ENCODE data around the gene MYO18B. TPM values are rescaled to one million over a fixed set of nuclear protein-coding genes. Genes with fewer than 3 reads are reported as not detected.
A peak's percentile ranks its signal among the peaks of the same experiment; 100 is the strongest.
"Not testable (repeated sequence)": the region's sequence is repeated elsewhere in the genome, so short reads cannot be mapped to it uniquely, and the experiment has no call there.

The MYO18B gene
- total RNA-seq, 1 experiment from 2014 or later: not detected

DNA sequence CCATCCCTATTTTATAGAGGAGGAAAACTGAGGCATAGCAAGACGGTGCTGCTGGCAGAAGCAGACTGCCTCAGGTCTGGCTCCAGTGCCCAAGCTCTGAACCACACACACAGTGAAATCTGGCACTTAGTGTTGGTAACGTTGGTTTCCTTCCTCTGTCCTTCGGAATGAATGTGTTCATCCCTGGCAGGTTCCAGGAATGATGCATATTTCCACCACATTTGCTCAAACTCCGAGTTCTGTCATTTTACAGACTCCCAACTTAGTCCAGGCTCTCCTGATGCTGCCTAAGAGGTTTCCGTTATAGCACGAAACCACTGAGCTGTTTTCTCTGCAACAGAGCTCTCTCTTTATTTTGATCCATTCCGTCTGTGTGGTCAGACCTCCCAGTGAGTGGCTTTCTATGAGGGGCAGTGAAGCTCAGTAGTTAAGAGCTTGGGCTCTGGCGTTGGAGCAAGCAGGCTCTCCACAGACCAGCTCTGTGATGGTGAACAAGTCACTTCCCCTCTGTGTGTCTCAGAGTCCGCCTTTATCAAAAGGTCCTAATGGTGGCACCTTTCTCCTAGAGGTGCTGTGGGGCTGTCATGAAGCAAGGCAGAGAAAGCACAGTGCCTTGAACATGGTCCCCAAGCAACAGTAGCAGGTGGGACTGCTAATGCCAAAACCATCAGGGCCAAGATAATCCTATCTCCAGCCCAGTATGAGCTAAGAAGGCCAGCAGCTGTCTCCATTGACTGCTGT, 200.3 kb downstream of the MYO18B start:
- DNase-seq (ENCODE audit: low spot score): no peak

DNA sequence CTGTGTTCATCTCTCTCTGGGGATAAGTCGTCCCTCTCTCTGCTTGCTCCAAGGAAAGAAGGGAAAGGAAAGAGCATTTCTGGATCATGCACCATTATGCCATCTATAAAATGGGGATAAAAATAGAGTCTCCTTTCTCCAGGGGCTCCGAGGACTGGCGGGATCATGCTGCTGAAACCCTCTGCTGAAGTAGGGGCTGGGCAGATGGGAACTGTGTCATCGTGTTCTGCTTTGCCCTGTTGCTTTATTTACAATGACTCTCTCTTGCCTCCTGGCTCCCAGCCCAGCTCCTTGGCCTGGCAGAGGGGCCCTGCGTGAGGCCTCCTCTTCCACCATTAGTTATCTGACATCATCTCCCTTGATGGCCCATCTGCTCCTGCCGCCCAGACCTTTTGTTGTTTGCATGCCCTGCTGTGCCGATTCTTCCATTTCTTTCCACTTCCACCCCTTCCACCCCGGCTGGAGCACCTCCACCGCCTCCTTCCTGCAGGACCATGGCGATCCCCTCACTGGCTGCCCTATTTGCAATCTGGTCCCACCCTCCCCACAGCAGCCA, 200.9 kb downstream of the MYO18B start:
- peak; percentile 29 for DNase-seq (ENCODE audit: low spot score)

DNA sequence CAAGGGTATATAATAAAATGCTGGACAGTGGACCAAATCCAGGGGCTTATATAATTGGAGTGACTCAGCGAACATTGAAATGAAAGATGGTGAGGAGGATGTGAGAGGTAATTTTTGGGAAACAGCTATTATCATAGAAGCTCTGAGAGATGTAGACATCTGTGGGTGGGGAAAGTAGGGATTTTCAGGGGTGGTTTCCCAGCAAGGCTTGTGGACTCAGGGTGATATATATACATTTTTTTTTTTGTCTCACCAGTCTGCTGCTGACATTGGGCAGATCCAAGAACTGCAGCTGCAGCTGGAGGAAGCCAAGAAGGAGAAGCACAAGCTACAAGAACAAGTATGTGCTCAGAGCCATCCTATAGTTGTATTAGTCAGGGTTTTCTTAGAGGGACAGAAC, 208.1 kb downstream of the MYO18B start:
- no peak for DNase-seq (ENCODE audit: low spot score)

DNA sequence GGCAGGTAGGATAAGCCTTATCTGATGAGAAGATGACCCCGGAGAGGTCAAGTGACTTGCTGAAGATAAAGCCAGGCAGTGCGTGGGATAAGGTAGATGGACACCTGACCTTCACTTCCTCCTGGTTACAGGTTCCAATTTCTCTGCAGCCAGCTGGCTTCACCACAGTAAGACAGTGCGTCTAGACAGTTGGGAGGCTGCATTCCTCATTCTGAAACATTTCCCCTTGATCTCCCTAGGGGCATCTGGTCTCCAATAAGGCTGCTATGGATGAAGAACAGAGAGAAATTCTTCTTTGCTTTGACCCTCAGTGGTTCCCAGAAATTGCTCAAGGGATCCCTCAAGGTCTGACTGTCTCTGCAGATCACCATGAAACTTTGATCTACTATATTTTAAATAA, 211.3 kb downstream of the MYO18B start:
- DNase-seq (ENCODE audit: low spot score): no peak

DNA sequence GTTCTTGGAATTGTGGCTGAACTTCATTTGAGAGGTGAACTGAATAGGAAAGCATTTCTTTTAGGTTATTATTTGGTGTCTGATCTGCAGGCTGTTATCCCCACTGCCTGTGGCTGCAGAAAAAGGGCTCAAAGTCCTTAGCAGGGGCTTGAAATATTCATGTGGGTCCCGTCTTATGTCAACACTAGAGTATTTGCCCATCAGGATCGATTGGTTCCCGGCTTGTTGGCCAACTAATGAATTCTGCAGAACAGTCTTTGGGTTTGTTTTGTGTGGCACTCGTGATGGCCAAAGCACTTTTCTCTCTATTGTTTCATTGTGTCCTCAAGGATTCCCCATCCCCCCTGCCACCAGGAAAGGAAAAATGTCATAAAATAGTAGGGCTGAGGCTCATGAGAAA, 211.9 kb downstream of the MYO18B start:
- no peak for DNase-seq (ENCODE audit: low spot score)

DNA sequence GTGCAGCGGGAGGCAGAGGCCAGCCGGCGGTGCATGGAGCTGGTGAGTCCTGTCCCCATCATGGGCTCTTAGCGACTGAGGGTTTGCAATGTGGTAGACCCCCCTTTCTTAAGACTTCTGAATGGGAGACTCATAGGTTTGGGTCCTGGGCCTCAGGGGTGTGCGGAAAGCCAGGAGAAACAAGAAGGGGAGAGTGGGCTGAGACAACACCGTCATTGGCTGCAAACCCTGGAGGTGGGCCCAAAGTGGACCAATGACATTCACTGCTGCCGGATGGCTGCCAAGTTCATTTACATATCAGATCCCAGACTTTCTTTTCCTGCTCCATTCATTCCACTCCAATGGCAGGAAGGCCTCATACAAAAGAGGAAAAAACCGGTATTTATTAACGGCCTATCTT, 213.3 kb downstream of the MYO18B start:
- DNase-seq (ENCODE audit: low spot score): no peak

DNA sequence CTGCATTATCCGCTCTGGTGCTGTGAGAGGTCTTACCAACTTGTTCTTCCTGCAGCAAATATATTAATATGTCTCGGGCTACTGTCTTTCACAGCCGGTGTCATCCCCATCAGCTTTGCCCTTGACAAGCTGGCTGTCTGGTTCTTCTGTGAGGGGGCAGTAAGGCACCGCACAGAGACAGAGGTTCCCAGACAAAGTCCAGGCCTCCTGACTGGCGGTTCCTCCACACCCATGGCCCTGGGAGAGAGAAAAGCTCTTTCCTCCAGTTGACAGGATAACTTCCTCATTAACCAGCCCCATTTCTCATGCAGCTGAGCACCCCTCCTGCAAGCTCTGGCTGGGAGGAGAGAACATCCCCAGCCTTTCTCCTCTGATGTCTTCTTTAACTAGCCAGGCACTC, 214.8 kb downstream of the MYO18B start:
- no peak for DNase-seq (ENCODE audit: low spot score)

DNA sequence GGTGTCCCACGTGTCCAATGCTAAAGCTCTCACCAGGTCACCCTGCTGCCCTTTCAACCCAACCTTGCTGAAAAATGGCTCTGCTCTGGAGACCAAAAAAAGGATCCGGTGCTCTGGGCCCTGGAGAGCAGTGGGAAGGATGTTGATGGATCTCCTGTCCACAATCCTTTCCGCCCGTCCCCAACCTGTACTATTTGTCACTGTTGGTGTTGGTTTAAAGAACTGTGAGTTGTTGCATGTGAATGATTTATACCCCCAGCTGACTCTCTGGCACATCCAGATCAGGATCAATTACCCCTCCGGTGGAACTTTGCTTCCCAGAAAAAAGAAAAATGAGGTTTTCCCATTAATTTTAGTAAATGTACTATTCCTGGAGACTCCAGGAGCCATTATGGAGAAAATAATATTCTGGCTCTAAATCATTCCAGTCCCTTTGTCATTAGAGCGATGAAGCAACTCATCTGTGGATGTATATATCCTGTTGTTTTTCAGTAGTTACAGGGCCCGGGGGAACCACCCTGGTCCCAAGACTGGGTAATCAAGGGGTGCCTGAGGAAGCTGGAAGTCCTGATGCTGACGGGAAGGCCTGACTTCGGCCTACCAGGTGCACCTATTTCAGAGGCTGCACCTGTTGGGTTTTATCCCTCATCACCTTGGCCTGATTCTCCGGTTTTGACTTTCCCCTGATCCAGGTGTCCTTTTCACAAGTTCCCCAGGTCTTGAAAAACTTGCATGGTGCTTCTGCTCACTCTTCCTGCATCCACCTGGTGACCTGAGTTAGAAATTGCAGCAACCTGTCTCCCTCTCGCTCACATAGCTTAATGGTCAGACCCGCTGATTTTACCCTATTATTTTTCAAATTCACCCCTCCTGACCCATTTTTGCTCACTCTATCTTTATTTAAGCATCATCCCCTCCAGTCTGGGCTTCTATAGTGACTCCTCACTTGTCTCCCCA, 218.1 kb downstream of the MYO18B start:
- no peak for DNase-seq (ENCODE audit: low spot score)

DNA sequence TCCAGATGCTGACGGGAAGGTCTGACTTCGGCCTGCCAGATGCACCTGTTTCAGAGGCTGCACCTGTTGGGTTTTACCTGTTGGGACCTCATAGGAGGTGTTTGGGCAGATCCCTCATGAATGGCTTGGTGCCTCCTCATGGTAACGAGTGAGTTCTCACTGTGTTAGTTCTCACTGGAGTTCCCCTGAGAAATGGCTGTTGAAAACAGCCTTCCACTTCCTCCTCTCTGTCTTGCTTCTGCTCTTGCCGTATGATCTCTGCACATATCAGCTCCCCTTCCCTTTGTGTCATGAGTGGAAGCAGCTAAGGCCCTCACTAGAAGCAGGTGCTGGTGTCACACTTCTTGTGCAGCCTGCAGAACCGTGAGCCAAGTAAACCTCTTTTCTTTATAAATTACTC, 219.7 kb downstream of the MYO18B start:
- no peak for DNase-seq (ENCODE audit: low spot score)

DNA sequence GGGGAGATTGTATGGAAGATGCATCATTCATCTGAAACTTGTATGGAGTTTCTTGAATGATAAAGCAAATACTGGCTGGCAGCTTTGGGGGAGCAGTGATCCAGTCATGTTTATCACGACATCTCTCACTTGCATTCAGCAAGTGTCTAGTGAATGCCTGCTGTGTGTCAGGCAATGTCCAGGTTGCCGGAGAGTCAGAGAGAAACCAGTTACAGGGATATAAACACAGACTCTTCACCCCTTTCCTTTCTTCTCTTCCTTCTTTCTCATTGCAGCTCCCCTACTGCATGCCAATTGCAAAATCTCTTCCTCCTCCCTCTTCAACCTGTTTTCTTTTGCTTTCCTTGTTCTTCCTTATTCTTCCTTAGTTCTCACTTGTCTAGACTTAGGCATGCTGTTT, 220.7 kb downstream of the MYO18B start:
- DNase-seq (ENCODE audit: low spot score): no peak

DNA sequence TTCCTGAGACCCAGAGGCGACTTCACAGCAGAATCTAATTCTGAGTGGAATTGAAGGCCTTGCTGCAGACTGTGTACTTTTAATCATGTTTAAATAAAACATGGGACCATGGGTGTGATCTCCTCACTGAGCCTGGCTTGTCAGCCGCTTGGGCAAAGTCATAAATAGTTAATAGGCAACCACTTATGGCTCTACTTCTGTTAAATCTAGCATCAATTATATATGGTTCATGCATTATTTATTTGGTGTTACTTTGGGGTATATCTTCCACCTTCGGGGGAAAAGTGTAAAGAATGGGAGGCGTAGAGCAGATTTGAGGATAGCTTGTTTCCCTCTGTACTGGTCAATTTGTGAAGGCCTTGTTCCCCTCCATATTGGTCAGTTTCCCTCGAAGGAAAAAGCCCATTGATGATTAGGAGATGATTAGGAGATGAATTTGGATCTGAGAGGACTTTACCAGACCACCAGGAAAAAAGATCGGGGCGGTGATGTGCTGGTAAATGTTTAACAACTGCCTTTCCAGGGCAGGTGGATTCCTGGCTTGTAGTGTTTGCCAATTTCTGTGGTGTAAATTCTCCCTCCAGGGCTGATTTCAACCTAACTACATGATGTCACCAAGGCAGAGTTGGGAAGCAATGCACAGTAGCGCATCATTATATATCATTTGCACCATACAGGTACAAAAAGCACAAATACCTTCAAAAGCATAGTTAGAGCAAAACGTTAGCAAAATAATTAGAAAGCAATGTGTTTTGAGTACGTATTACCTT, 223.2 kb downstream of the MYO18B start:
- no peak for DNase-seq (ENCODE audit: low spot score)

DNA sequence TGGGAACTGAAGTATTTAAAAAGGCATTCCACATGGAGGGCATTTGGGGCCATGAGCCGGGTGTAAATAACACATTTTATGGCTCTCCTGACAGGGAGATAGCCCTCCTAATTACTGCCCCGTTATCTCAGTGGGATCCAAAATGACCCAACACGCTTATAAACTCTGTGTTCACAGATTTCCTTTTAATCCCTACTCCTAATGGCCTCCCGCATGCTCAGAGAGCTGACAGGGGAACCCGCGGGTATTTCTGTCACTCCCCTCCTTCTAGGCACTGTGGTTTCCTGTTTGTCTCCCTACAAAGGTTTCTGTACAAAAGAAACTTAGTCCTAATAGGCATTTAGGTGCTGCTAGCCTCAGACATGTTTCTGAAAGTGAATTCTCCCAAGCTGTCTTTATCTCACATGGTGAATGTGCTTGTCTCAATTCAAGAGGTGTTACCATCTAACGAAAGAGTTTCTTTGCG, 224.5 kb downstream of the MYO18B start:
- DNase-seq (ENCODE audit: low spot score): no peak

DNA sequence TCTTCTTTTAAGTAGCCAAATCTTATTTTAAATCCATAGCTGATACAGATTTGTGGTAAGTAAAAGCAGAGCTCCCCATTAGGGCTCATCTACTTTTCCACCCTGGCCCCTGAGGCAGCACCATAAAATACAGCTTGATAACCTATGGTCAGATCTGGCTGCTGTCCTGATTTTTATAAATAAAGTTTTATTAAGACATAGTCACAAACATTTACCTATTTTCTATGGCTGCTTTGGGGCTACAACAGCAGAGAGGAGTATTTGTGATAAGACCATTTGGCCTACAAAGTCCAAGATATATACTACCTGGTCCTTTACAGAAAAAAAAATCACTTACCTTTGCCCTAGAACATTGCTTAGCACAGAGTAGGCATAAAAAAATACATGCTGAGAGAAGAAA, 227.3 kb downstream of the MYO18B start:
- no peak for DNase-seq (ENCODE audit: low spot score)

DNA sequence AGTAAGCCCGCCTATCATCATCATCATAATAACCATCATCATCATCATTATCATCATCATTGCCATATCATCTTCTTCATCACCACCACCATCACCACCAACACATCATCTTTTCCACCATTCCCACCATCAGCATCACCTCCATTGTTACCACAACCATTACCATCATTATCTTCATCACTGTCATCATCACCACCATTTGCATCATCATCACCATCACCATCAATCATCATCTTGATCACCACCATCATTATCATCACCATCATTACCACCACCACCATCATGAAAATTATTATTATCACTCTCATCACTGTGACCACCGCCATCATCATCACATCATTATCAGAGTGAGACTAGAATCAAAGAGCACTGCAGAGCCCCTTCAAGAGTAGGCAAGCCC, 227.9 kb downstream of the MYO18B start:
- no peak for DNase-seq (ENCODE audit: low spot score)

DNA sequence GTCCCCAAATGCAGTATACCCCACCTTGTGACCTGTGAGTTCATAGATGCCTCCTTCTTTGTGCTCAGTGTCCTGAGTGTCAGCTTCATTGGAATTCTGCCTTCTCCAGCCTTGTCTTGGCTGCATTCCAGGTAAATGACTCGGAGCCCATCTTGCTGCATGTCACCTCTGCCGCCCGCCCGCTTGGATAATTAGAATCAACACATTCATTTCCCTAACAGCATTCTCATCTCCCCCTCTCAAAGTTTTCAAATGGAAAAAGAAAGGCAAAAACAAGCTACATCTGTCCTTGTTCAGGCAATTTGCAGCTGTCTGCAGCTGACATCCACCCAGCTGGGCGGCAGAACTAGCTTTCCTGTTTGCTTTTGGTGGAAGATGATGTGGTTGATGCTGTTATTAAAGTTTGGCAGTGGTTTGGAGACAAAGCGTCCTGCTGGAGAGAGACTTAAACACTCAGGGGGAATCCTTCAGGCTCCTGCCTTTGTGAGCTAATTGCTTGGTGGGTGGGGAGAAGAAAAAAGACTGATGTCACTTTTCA, 228.5 kb downstream of the MYO18B start:
- no peak for DNase-seq (ENCODE audit: low spot score)

DNA sequence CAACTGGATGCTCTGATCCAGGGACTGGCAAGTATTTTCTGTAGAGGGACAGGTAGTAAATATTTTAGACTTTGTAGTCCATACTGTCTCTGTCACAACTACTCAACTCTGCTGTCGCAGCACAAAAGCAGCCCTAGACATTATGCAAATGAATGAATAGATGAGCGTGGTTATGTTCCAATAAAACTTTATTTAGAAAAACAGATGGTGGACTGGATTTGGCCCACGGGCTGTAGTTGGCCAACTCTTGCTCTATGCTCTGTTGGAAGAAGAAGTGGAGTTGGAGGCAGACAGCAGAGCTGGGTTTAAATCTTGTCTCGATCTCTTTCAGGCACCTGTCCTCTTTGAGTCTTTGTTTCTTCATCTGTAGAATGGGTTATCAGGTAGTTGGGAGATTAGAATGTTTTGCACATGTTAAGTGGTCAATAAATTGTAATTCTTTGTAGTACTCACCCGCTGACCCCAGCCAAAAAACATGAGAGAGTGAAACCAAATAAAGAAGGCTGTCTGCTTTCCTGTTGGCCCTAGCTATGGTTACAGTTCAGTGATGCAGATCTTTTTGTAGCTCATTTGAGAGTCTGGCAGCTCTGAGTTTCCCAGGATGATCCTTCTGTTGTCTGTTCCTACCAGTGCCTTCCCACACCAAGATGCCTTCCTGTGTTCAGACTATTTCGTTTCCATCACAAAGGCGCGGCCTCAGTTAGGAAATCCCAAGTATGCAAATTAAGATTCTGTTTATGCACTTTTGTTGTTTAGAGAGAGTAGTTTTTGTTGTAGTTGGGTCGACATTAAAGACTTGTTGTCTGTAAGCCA, 229.2 kb downstream of the MYO18B start:
- no peak for DNase-seq (ENCODE audit: low spot score)

DNA sequence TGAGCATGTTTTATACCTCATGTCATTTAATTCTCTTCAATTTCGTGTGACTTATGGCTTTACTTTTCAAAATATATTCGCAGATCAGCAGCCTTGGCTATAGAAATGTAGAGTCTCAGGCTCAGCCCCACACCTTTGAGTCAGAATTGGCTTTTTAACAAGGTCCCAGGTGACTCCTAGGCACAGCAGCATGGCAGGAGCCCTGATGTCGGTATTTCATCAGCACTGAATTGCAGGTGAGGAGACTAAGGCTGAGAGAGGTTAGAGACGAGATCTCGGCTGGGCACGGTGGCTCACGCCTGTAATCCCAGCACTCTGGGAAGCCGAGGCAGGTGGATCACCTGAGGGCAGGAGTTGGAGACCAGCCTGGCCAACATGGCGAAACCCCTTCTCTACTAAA, 230.4 kb downstream of the MYO18B start:
- no peak for DNase-seq (ENCODE audit: low spot score)

DNA sequence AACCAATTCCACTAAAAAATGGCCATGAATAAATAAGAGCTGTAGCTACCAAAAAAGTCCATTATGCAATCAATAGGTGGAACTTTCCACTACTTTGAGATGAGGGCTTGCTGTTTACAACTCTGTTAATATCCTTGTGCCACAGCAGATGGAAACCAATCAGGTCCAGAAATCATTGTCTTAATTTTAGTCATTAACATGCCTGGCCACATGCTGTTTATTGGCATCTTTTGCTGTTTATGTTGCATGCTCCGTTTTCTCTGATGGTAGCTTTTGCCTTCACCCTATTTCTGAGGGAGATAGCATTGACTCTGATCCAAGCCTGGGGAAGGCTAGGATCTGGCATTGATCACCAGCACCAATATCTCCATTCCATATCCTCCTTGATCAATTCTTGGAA, 234.4 kb downstream of the MYO18B start:
- DNase-seq (ENCODE audit: low spot score): no peak

DNA sequence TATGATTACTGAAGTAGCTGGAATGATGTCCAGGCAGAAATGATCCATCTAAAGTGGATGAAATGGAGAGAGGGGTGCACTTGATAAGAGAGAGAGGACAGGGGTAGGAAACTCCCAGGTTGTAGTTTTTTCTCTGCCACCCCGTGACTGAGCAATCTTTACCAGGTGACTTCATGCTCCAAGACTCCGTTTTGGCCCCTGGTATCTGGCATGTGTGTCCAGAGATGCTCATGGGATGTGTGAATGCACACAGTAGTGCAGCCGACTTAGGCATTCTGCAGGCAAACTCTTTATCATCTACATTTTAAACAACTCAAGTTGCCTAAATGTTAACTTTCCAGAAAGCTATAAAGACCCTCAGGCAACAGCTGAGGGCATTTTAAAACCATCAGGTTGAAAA, 238.0 kb downstream of the MYO18B start:
- DNase-seq (ENCODE audit: low spot score): no peak

DNA sequence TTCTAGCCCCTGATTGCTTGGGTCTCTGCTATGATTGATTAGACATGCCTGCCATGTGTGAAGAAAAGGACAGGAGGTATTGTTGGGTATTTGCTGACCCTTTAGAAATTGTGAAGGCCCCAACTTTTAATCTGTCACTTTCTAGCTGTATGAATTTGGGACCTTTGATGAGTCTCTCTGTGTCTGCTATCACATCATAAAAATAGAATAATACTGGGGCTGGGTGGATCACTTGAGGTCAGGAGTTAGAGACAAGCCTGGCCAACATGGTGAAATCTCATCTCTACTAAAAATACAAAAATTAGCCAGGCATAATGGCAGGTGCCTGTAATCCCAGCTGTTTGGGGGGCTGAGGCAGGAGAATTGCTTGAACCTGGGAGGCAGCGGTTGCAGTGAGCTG, 242.9 kb downstream of the MYO18B start:
- not testable (repeated sequence) for DNase-seq (ENCODE audit: low spot score)

DNA sequence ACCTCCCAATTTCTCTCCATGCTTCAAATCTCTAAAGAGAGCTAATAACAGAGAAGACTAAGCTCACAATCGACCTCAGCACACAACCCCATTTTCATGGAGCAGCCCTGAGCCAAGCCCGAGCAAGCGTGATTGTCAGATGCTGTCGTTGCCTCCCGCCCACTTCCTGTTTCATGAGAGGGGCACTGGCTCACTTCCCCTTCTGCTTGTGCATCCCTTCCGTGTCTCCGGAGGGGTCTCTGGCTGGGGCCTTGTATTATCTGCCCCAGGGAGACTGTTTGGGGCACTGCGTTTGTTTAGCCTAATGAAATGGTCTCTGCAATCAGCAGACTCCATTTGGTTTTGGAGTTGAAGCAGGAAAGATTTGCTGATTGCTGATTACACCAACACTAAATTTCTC, 246.0 kb downstream of the MYO18B start:
- no peak for DNase-seq (ENCODE audit: low spot score)
